ENCODE measurements around the gene LTF. TPM values are rescaled to one million over a fixed set of nuclear protein-coding genes. Genes with fewer than 3 reads are reported as not detected.

Gene LTF
- total and polyA plus RNA-seq, 4 donors: 0.36 to 14.7 (median 1.4) TPM

DNA sequence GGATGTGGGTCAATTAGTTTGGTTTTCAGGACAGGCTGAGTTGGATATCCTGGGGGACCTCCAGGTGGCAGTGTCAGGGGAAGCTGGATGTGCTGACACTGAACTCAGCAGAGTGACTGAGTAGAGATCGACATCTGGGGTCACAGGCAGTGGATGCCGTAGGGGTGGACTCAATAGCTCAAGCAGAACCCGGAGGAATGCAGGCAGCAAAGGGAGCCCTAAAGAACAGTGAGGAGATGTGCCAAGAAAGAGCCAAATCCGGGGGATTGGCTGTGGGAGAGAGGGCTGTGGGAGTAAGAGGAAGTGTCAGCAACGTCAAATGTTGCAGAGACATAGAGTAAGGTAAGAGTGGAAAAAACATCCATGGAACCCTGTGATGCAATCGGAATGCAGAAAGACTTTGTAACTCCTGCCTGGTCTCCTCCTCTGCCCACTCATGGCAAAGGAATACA lies 69.5 kb downstream of the LTF start:
- H3K36me3 ChIP-seq (ENCODE audit: control insufficient read depth in 4 of 4, insufficient read depth in 3 of 4, low read depth in 1 of 4, low read length in 3 of 4): no peaks in the 10 kb centered on the region
- H3K4me3 ChIP-seq (ENCODE audit: low read depth in 1 of 3, low read length in 3 of 3): no peak overlapping the region
- TF ChIP-seq SP1 (IDR thresholded peaks at IDR 0.05) (no peak), YY1 (IDR thresholded peaks at IDR 0.05) (no peak), CTCF (IDR thresholded peaks at IDR 0.05; ENCODE audit: low read depth, low read length, missing input control) (no peak), HNF4A (conservative IDR thresholded peaks at IDR 0.05) (no peak), EGR1 (IDR thresholded peaks at IDR 0.05; ENCODE audit: low read depth in 2 of 2) (no peak)
- TF ChIP-seq, protein P1, sequence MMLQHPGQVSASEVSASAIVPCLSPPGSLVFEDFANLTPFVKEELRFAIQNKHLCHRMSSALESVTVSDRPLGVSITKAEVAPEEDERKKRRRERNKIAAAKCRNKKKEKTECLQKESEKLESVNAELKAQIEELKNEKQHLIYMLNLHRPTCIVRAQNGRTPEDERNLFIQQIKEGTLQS (IDR thresholded peaks at IDR 0.05): no peak
- 78% methylated on average over 6 of the region's 6 CpGs for WGBS
- H3K4me1 ChIP-seq (ENCODE audit: control insufficient read depth in 4 of 4, insufficient read depth in 4 of 4, low read length in 3 of 4): no peaks in the 10 kb centered on the region
- no peak overlapping the region for H3K27ac ChIP-seq (ENCODE audit: low read depth in 1 of 2, low read length in 2 of 2)
- peak; percentile 42 for DNase-seq (ENCODE audit: low spot score)
- no peaks in the 10 kb centered on the region for H3K27me3 ChIP-seq (ENCODE audit: control insufficient read depth in 4 of 4, insufficient read depth in 4 of 4, low read length in 3 of 4)
- H3K9ac ChIP-seq (ENCODE audit: low read depth in 1 of 2, low read length in 2 of 2): no peak overlapping the region
- H3K9me3 ChIP-seq (ENCODE audit: control insufficient read depth in 4 of 4, low read length in 3 of 4): no peaks in the 10 kb centered on the region

DNA sequence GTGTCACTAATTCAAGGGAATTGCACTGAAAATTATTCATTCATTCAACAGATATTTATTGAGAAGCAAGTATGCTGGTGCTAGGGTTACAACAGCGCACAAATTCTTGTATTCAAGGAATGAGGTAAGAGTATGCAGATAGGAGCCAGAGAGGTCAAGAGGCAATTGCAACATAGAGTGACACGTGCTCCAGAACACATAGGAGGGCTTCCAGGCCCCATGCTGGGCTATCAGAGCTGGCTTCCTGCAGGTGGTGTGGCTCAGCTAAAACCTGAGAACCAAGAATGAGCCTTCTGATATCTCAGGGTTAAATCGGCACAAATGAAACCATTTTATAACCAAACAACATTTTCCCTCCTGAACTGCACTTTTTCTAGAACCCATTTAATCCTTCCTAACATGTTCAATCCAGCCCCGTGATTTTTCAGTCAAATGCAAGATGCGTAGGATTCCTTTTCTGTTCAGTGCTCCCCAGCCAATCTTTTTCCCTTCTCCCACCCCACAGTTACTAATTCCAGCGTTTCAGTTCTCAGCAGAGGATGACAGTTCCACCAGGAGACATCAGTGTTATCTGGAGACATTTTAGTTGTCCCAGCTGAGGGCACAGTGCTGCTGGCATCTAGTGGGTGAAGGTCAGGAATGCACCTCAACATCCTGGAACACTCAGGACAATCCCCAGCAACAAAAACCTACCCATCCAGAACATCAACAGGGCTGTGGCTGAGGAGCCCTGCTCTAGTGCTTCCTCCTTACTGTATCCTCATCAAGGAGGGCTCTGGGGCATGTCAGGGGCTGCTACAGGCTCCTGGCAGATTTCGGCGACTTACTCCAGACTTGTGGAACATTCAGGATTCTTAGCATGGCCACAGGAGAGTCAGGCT lies 70.9 kb downstream of the LTF start:
- Histone ChIP-seq H3K4me3 (ENCODE audit: low read depth in 1 of 3, low read length in 3 of 3) (no peak overlapping the region), H3K27ac (ENCODE audit: low read depth in 1 of 2, low read length in 2 of 2) (no peak overlapping the region), H3K27me3 (ENCODE audit: control insufficient read depth in 4 of 4, insufficient read depth in 4 of 4, low read length in 3 of 4) (no peaks in the 10 kb centered on the region), H3K9ac (ENCODE audit: low read depth in 1 of 2, low read length in 2 of 2) (no peak overlapping the region), H3K9me3 (ENCODE audit: control insufficient read depth in 4 of 4, low read length in 3 of 4) (no peaks in the 10 kb centered on the region), H3K4me1 (ENCODE audit: control insufficient read depth in 4 of 4, insufficient read depth in 4 of 4, low read length in 3 of 4) (no peaks in the 10 kb centered on the region), H3K36me3 (ENCODE audit: control insufficient read depth in 4 of 4, insufficient read depth in 3 of 4, low read depth in 1 of 4, low read length in 3 of 4) (no peaks in the 10 kb centered on the region)
- no peak for TF ChIP-seq HNF4A (conservative IDR thresholded peaks at IDR 0.05)
- no peak for DNase-seq (ENCODE audit: low spot score)
- WGBS: 77% methylated on average over 8 of the region's 8 CpGs

- Histone ChIP-seq H3K36me3 (ENCODE audit: control insufficient read depth in 4 of 4, insufficient read depth in 3 of 4, low read depth in 1 of 4, low read length in 3 of 4) (no peaks in the 10 kb centered on the region), H3K4me3 (ENCODE audit: low read depth in 1 of 3, low read length in 3 of 3) (no peak overlapping the region), H3K27me3 (ENCODE audit: control insufficient read depth in 4 of 4, insufficient read depth in 4 of 4, low read length in 3 of 4) (no peaks in the 10 kb centered on the region), H3K27ac (ENCODE audit: low read depth in 1 of 2, low read length in 2 of 2) (no peak overlapping the region), H3K4me1 (ENCODE audit: control insufficient read depth in 4 of 4, insufficient read depth in 4 of 4, low read length in 3 of 4) (no peaks in the 10 kb centered on the region), H3K9me3 (ENCODE audit: control insufficient read depth in 4 of 4, low read length in 3 of 4) (no peaks in the 10 kb centered on the region), H3K9ac (ENCODE audit: low read depth in 1 of 2, low read length in 2 of 2) (no peak overlapping the region)
- 75% methylated on average over 2 of the region's 2 CpGs for WGBS
- DNase-seq (ENCODE audit: low spot score): no peak
- TF ChIP-seq YY1 (IDR thresholded peaks at IDR 0.05): no peak
- TF ChIP-seq RAD21 (IDR thresholded peaks at IDR 0.05): no peak
- no peak for TF ChIP-seq MAX (IDR thresholded peaks at IDR 0.05)
- TF ChIP-seq, protein P1 (IDR thresholded peaks at IDR 0.05): no peak
- TF ChIP-seq GABPA (IDR thresholded peaks at IDR 0.05 in 1 of 2, conservative IDR thresholded peaks at IDR 0.05 in 1 of 2): no peak
- no peak for TF ChIP-seq HNF4G (IDR thresholded peaks at IDR 0.05)
- TF ChIP-seq SP1 (IDR thresholded peaks at IDR 0.05): no peak
- TF ChIP-seq EGR1 (IDR thresholded peaks at IDR 0.05; ENCODE audit: low read depth in 2 of 2): no peak
- TF ChIP-seq FOXA2 (IDR thresholded peaks at IDR 0.05): no peak
- no peak for TF ChIP-seq HNF4A (conservative IDR thresholded peaks at IDR 0.05)
- TF ChIP-seq REST (IDR thresholded peaks at IDR 0.05): no peak
- no peak for TF ChIP-seq TAF1 (conservative IDR thresholded peaks at IDR 0.05)
- no peak for TF ChIP-seq RXRA (IDR thresholded peaks at IDR 0.05)
- no peak for TF ChIP-seq JUND (IDR thresholded peaks at IDR 0.05)
- TF ChIP-seq FOXA1 (IDR thresholded peaks at IDR 0.05): no peak
- TF ChIP-seq CTCF (IDR thresholded peaks at IDR 0.05; ENCODE audit: low read depth, low read length, missing input control): no peak
- no peak for TF ChIP-seq NR2F2 (IDR thresholded peaks at IDR 0.05)
These were observed 71.7 kb downstream of the LTF start for GRCh38 chr3:46393011-46393410.
